22Rv1 (cell line): ENCODE measurements around the gene DTNBP1.

Experiments
- CTCF ChIP-seq: fragments of 450-650 bp; IDR thresholded peaks from 2 replicates; pipeline ENCODE4 v1.5.1; 2017; ENCODE audit warnings: mild to moderate bottlenecking
- ZFX ChIP-seq: fragments of 450-650 bp; IDR thresholded peaks from 2 replicates; pipeline ENCODE4 v1.6.1; 2017; ENCODE audit warnings: antibody characterized with exemption, borderline replicate concordance

- TF ChIP-seq CTCF (no peak), ZFX (no peak)
These were observed 6.1 kb upstream of the DTNBP1 start for GRCh38 chr6:15668918-15669317.
